TTC549 (cell line): ENCODE results near the gene MAGEA8.
"Not testable (repeated sequence)": the region's sequence is repeated elsewhere in the genome, so short reads cannot be mapped to it uniquely, and the experiment has no call there.

Experiments
- FAIRE-seq: peaks from 2 replicates; lab custom pipeline; 2012; peaks lifted over from hg19 to GRCh38; lab: Jason Lieb, UNC

MAGEA8 gene, protein sequence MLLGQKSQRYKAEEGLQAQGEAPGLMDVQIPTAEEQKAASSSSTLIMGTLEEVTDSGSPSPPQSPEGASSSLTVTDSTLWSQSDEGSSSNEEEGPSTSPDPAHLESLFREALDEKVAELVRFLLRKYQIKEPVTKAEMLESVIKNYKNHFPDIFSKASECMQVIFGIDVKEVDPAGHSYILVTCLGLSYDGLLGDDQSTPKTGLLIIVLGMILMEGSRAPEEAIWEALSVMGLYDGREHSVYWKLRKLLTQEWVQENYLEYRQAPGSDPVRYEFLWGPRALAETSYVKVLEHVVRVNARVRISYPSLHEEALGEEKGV

DNA sequence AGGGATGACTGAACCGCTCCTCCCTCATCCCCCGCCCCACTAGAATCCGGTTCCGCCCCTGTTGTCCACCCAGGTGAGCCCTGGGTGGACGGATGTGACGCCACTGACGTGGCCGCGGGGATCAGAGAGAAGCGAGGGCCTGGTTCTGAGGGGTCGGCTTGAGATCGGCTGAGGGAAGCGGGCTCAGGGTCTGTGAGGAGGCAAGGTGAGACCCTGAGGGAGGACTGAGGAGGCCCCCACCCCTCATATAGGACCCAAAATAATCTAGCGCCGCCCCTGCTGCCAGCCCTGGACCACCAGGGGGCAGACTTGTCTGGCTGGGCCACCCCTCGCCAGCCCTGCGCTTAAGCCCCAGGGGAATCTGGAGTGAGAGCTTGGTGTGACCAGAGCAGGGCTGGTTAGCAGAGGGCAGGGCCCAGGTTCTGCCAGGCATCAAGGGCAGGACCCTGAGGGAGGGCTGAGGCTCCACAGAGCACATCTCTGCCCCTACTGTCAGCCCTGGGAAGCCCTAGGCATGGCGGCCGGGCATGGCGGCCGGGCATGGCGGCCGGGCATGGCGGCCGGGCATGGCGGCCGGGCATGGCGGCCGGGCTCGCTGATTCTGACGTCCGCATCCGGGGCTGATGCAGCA lies at the start of gene MAGEA8:
TSS of gene MAGEA8 (plus strand) at position 103 of the 631 bp plus-strand sequence. CDS start 3,090 bp downstream, outside the sequence.
- no peak for FAIRE-seq

DNA sequence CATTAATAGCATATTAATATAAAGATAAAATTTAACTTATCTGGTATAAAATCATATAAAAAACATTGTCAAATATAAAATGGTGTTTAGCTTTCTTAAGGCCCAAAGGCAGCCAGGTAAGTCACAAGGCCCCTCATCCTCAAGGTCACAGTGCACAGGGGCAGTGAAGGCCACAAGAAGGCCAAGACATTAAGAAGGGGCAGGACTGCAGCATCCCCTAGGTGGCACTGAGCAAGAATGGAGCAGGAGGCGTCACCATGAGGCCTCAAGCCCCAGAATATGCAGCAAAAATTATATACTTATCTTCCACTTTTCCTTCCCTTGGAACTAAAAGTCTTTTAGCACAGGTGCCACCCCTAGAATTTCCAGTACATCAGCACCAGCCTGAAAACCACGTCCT lies 49.5 kb upstream of the MAGEA8 start:
- FAIRE-seq = no peak

DNA sequence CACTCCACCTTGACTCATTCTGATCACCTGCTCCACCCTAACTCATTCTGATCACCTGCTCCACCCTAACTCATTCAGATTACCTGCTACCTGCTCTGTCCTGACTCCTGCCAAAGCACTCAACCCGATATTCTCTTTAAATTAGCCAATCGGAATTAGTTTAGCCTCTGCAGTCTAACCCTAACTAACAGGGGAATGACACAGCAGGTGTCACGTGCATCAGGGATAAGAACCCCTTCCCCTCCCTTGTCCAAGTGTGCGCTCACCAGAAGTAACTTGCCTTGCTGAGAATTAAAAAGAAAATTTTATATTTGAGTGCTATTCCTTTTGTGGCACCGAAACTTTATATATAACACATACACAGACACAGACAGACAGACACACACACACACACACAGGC lies 44.3 kb upstream of the MAGEA8 start:
- FAIRE-seq = not testable (repeated sequence)

GRCh38 chrX:149837167-149837566 lies 43.8 kb upstream of the MAGEA8 start:
- no peak for FAIRE-seq

- no peak for FAIRE-seq
These were observed 43.3 kb upstream of the MAGEA8 start for GRCh38 chrX:149837639-149838038.

GRCh38 chrX:149841929-149842328 lies 39.1 kb upstream of the MAGEA8 start:
- FAIRE-seq = no peak

- no peak for FAIRE-seq
These were observed 35.6 kb upstream of the MAGEA8 start for GRCh38 chrX:149845385-149845784.

GRCh38 chrX:149846789-149847188 lies 34.2 kb upstream of the MAGEA8 start:
- no peak for FAIRE-seq

- no peak for FAIRE-seq
These were observed 32.1 kb upstream of the MAGEA8 start for GRCh38 chrX:149848855-149849254.

GRCh38 chrX:149849787-149850186 lies 31.2 kb upstream of the MAGEA8 start:
- FAIRE-seq = no peak

DNA sequence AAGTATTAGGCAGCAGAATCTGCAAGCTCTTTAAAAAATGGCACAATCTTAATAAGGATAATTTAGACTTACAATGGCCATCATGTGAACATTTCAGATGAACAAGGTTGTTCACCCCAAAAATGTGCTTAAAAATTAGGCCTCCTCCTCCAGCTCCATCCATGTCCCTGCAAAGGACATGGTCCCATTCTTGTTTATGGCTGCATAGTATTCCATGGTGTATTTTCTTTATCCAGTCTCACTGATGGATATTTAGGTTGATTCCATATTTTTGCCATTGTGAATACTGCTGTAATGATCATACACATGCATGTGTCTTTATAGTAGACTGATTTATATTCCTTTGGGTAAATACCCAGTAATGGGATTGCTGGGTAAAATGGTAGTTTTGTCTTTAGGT lies 29.1 kb upstream of the MAGEA8 start:
- no peak for FAIRE-seq

GRCh38 chrX:149853925-149854324 lies 27.1 kb upstream of the MAGEA8 start:
- no peak for FAIRE-seq

GRCh38 chrX:149858592-149858991 lies 22.4 kb upstream of the MAGEA8 start:
- FAIRE-seq = no peak

DNA sequence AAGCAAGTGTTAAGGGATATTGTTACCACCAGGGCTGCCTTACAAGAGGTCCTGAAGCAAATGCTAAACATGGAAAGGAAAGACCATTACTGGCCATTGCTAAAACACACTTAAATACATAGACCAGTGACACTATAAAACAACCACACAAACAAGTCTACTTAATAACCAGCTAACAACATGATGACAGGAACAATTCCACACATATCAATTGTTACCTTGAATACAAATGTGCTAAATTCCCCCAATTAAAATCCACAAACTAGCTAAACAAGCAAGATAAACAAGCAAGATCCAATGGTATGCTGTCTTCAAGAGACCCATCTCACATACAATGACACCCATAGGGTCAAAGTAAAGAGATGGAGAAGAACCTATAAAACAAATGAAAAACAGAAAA lies 20.5 kb upstream of the MAGEA8 start:
- FAIRE-seq = no peak

GRCh38 chrX:149865390-149865789 lies 15.6 kb upstream of the MAGEA8 start:
- no peak for FAIRE-seq

DNA sequence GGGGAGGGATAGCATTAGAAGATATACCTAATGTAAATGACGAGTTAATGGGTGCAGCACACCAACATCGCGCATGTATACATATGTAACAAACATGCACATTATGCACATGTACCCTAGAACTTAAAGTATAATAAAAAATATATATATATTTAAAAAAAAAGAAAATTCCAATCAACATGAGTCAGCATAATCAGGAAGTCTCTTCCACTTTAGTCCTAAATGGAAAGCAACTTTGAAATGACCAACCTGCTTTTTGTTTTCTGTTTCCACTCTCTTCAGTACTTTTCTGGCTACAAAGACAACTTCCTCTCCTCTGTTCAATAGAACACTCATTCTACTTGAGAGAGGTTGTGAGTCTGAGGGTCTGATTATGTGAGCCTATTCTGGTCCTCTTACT lies 13.5 kb upstream of the MAGEA8 start:
- FAIRE-seq = no peak

- no peak for FAIRE-seq
These were observed 10.1 kb upstream of the MAGEA8 start for GRCh38 chrX:149870840-149871239.

- FAIRE-seq = no peak
These were observed 9.6 kb upstream of the MAGEA8 start for GRCh38 chrX:149871433-149871832.

GRCh38 chrX:149871940-149872339 lies 9.0 kb upstream of the MAGEA8 start:
- FAIRE-seq = no peak

GRCh38 chrX:149877157-149877556 lies 3.8 kb upstream of the MAGEA8 start:
- no peak for FAIRE-seq

- no peak for FAIRE-seq
These were observed 3.3 kb upstream of the MAGEA8 start for GRCh38 chrX:149877636-149878035.

GRCh38 chrX:149890828-149891227 lies 9.8 kb downstream of the MAGEA8 start:
- not testable (repeated sequence) for FAIRE-seq

DNA sequence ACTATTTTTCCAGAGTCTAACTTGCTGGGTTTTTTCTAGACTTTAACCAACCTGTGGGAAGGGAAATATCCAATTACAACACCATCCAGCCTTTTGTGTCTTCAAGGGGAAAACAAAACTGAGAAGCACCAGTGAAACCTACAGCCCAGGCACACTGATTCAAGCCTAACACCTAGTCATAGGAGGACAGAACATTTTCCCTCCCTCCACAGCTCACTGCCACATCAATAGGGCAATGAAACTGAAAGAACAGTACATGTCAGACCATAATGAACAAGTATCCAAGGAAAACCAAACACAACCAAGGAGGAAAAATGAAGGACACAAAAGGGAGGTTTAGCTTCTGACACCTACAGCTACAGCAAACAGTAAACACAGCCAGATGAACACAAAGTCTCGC lies 17.6 kb downstream of the MAGEA8 start:
- FAIRE-seq = no peak
